HG03432 (cell line): Measurements from ENCODE around the gene TFF3.

Experiments used
- ATAC-seq: cut with Tn5 transposase; IDR thresholded peaks from one replicate; pipeline ENCODE4 v1.9.1; 2021; ENCODE audit warnings: mild to moderate bottlenecking, moderate library complexity; ENCODE audit not compliant: unreplicated experiment

TFF3 gene

GRCh38 chr21:42324896-42325295 is 9.7 kb upstream of the TFF3 start:
- no peak for ATAC-seq

DNA sequence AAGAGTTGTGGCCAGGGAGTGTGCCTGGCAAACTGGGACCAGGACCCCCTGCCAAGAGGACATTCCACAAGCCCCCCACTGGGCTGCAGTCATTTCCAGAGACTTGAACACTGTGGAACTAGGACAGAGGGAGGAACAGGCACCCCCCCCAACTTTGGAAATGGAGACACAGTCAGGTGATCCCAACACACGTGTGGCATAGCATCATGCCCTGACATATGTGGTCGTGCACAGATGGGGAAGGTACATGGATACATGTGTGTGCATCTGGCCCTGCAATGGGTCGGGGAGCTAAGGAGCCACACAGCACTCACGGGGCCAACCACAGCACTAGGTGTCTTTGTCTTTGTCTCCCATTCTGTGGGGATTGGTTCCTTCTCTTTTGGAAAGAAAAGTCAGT is 6.6 kb upstream of the TFF3 start:
- no peak for ATAC-seq

- ATAC-seq = no peak
Observed at GRCh38 chr21:42321231-42321630, 6.0 kb upstream of the TFF3 start.

DNA sequence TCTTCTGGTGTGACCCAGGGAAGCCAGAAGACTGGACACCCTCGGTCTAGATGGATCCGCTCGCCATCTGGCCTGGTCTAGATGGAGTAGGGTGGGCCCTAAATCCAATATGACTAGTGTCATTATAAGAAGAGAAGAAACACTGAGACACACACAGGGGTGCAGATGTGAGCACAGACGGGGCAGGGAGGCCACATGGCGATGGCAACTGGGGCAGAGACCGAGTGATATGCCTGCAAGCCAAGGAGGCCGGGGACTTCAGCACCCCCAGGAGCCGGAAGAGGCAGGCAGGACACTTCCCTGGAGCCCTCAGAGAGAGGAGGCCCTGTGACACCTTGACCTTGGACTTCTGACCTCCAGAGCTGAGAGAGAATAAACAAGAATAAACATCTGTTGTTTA is 5.6 kb upstream of the TFF3 start:
- no peak for ATAC-seq

DNA sequence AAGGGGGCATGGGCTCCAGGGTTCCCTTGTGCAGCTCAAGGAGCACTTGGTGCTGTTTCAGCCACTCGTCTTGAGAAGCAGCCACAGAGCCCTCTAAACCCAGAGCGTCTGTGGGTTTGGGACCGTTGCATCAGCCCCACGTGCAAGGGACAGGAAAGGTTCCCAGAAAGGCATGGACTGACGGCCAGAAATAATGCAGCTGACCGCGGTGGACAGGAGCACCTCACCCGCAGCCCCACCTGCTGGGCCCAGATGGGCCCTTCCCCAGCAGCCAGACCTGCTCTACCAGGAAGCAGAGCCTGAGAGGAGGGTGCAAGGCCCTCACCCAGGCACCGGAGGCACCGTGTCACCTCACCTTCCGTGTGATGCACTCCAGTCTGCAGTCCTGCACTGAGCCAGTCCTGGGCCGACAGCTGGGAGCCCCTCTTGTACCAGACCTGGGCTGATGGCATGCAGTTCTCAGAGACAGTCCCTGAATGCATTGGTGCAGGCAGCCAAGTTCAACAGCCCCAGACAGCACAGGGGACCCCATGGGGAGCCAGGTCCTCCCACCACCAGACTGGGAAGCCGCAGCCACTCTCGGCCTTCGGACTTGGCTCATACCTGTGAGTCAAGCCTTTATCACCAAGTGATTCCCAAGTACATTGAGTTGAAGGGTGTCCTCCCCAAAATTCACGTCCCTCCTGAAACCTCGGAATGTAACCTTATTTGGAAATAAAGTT is 4.8 kb upstream of the TFF3 start:
- no peak for ATAC-seq

- no peak for ATAC-seq
Observed at GRCh38 chr21:42319376-42319775, 4.2 kb upstream of the TFF3 start.

GRCh38 chr21:42317826-42318746 is 2.9 kb upstream of the TFF3 start:
- ATAC-seq = no peak

- no peak for ATAC-seq
Observed at GRCh38 chr21:42317341-42317741, 2.1 kb upstream of the TFF3 start.

DNA sequence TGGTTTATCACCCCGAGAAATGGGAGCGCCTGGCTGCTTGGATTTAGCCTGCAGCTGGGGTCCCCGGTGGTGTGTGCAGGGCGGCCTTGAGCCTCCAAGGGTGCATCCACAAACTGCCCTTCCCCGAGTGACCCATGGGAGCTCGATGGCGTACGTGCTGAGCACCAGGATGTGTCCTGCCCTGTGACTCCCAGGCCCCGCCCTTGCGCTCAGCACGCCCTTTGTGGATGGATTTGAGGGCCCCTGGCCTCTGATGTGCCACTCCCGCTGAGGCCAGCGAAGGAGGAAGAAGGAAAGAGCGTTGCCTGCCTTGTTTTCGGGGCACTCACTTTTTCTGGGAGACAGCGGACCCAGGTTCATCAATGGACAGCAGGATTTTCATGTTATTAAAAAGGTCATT is 1.7 kb upstream of the TFF3 start:
- no peak for ATAC-seq

GRCh38 chr21:42314616-42315295 is 453 bp downstream of the TFF3 start:
- no peak for ATAC-seq

GRCh38 chr21:42313501-42313969 is 1.7 kb downstream of the TFF3 start:
- ATAC-seq = no peak

GRCh38 chr21:42312626-42313104 is 2.5 kb downstream of the TFF3 start:
- no peak for ATAC-seq

DNA sequence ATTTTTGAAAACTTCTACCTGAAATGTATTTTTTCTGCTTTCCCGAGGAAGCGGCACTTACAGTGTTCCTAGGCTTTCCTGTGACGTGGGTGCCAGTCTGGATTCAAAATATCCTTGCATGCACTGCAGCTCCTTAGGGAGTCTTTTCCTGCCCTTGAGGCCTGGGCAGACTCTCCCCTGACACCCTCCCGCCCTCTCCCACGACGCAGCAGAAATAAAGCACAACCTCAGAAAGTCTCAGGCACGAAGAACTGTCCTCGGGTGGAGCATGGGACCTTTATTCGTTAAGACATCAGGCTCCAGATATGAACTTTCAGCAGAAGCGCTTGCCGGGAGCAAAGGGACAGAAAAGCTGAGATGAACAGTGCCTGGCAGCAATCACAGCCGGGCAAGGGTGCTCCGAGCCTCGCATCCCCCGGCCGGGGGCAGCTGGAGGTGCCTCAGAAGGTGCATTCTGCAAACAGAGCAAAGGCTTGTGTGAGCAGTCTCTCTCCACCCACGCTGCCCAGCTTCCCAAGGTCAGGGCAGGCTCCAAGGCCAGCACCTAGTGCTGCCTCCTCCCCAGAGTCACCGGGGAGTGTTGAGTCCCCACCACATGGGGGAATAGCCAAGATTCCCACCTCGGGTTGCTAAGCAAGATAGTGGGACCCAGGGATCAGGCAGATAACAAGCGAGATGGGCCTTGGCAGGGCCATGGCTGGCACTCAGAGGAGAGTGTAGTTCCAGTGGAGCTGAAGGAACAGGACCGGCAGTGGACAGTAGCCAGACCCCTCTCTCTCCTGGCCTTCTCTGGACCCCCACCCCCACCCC is 3.2 kb downstream of the TFF3 start:
- ATAC-seq = no peak

- no peak for ATAC-seq
Observed at GRCh38 chr21:42311160-42311559, 4.0 kb downstream of the TFF3 start.

GRCh38 chr21:42310411-42311001 is 4.7 kb downstream of the TFF3 start:
- no peak for ATAC-seq

DNA sequence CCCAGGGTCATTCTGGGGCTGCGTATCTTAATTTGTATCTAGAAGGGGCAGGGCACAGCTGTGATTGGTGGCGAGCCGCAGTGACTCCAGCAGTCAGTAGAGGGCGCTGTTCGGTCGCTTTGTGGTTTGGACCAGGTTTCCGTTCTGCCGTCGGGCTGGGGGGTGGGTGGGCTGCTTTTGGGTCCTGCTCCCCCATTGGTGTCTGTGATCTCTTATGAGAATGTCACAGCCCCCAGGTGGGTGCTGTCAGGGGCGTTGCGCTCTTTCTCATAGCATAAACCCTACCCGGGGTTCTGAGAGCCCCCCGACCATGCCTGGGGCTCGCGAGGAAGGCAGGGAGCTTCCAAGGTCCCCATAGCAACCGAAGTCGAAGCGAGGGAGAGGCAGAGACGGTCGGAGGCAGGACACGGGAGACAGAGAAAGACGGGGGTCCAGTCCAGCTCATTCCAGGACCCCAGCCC is 5.4 kb downstream of the TFF3 start:
- no peak for ATAC-seq

GRCh38 chr21:42308914-42309752 is 6.1 kb downstream of the TFF3 start:
- ATAC-seq = no peak

GRCh38 chr21:42308161-42308913 is 6.9 kb downstream of the TFF3 start:
- ATAC-seq = no peak
